ENCODE results near the gene NUTM2D.
"Not testable (repeated sequence)": the region's sequence is repeated elsewhere in the genome, so short reads cannot be mapped to it uniquely, and the experiment has no call there.

NUTM2D gene

DNA sequence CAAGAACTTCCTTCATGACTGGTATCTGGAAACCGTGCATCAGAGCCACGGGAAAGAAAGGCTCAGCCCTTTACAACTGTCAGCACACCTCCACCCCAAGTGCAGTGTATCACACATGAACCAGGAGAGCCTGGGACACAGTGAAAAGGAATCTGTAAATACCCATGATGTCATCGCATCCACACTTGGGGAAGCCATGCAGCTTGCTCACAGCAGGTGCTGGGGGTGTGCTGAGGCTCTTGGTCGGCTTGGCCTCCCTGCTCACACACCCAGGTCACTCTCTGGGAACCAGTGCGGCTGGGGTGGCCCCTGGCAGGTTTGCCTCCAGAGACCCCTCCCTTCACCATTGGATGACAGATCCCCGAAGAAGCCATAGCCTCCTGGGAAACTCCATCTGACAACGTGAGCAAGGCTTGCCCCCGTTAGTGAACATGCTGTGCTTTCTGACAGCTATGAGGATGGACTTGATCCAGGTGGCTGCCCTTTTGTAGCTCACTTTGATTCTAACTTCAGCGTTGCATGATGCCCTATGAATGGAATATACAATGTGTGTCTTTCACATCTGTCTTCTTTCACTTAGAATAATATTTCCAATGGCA, 12.1 kb downstream of the NUTM2D start:
- DNase-seq (ENCODE audit: low read depth) = not testable (repeated sequence)

DNA sequence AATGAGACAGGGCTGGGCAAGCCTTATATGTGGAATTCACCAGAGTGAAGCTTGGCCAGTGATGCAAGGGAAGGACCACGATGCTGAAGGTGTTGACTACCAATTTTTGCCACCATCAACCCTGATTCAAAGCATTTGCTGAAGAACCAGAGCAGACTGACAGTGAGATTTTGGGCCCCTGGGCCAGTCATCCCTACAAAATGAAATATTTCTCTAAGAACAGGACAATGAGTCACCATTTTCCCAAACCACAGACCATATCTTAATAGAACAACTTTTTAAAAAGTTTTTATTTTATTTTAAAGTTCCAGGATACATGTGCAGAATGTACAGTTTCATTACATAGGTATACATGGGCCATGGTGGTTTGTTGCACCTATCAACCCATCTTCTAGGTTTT, 16.5 kb downstream of the NUTM2D start:
- not testable (repeated sequence) for DNase-seq (ENCODE audit: low read depth)

DNA sequence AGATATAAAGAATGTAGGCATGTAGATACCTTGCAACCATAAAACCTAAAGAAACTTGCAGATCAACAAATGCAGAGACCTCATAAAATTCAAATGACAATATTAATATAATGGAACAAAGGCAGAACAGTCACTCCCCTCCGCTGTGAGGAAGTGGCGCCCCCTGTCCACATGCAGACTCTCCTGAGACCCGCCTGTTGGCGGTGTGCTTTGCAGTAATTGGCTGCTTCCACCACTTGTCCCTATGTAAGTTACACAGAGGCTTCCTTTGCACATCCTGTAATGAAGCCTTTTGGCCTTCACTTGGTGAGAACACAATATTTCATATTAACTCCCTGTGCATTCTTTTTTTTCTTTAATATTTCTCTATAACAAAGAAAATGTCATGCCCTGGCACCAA, 21.6 kb downstream of the NUTM2D start:
- not testable (repeated sequence) for DNase-seq (ENCODE audit: low read depth)

DNA sequence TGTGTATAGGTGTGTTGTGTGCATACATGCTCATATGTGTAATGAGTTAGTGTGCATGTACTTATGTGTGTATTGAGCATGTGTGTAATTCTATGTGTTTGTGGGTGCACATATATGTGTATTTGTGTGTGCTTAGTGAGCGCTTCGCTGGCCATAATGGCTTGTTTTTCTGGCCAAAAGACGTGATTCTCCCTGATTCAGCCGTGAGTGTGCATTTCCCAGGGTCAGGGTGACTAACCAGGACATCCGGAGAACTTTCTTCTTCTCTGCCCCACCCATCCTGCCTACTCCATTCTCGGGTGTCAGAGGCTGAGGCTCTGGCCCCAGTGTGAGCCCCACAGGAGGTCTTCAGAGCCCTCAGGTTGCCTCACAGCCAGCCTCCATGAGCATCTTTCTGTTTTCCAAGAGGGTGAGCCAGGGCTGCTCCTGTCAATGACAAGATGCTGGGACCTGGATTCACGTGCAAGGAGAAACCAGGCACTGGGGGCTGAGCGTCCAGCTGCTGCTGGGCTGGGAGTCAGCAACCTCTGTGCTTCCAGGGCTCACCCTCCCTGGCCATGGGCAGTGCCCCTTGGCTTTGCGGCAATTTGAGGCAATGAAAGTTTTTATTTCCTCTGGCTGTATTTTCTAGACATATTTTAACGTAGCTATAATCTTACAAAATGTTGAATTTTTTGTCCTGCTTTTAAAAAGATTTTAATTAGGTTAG, 25.8 kb downstream of the NUTM2D start:
- DNase-seq (ENCODE audit: low read depth) = not testable (repeated sequence)

DNA sequence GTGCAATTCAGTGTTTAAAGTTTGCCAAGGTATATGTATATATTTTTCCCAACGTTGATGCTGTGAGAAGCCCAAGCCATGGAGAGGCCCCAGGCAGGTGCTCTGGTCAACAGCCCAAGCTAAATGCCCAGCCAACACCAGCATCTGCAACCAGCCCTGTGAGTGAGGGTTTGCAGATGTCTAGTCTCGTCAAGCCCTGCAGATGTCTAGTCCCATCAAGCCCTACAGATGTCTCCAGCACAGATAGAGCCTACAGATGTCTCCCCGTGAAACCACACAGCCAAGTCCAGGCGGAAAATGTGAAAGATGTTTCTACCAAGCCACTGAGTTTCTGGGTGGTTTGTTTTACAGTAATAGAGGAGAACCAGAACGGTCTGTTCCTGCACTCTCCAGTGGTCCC, 26.7 kb downstream of the NUTM2D start:
- not testable (repeated sequence) for DNase-seq (ENCODE audit: low read depth)

DNA sequence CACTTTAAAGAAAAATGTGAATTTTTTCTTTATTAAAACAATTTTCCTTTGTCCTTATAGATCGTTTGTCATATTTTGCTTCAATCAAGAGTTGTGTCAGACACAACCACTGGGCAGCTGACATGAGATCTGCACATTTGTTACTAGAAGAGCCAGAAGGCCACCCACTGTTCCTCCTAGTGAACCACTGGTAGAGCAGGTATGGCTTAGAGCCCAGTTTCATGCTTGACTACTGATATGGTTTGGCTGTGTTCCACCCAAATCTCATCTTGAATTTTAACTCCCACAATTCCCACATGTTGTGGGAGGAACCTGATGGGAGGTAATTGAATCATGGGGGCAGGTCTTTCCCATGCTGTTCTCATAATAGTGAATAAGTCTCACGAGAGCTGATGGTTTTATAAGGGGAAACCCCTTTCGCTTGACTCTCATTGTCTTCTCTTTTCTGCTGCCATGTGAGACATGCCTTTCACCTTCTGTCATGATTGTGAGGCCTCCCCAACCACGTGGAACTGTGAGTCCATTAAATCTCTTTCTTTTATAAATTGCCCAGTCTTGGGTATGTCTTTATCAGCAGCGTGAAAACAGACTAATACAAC, 28.3 kb downstream of the NUTM2D start:
- DNase-seq (ENCODE audit: low read depth) = not testable (repeated sequence)

DNA sequence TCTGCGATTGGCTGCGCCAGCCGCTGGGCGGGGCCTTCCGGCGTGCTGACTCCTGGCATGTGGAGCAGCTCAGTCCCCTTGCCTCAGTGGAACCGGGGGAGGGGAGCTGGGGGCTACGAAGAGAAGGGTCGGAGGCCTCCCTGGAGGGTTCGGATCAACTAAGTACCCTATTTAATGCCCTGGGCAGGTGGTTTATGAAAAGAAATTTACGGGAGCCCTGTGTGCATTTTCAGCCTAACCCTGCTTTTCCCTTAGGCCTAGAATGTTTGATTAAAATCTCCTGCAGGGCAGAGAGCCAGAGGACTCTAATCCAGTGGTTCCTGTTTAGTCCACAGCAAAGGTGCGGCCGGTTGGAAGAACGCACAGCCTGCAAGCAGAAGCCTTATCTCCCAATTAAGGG, 33.8 kb downstream of the NUTM2D start:
- not testable (repeated sequence) for DNase-seq (ENCODE audit: low read depth)

DNA sequence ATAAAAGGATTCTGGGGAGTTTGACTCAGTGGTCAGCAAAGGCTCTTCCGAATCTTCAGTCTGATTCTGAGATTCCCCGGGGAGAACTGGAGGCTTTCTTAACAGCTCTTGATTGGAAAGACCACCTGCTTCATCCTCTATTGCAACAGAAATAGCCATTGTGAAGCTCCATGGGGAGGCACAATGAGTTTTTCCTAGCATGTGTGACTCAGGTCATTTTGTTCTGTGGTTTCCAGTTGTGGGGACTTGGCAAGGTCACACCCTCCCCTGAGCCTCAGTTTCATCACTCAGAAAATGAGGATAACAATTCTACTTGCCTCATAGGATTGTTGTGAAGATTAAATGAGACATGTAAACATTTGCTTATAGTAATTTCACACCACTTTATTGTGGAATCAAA, 38.7 kb downstream of the NUTM2D start:
- DNase-seq (ENCODE audit: low read depth) = not testable (repeated sequence)

DNA sequence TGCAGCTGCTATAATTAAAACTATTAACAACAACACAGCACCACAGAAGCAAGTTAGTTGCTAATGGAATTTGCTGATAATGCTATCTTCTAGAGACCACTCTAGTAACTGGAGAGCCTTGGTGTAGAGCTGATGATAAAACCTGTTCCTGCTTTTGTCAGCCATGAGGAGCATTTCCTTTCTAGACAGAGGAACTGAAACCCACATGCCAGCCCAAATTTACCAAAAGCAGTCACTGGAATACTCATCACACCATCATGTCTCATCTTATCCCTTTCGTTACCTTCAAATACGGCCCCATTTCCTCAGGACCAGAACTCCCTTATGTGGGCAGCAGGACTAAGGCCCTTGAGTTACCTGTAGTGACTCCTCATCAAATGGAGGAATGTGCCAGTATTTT, 40.9 kb downstream of the NUTM2D start:
- DNase-seq (ENCODE audit: low read depth) = not testable (repeated sequence)

DNA sequence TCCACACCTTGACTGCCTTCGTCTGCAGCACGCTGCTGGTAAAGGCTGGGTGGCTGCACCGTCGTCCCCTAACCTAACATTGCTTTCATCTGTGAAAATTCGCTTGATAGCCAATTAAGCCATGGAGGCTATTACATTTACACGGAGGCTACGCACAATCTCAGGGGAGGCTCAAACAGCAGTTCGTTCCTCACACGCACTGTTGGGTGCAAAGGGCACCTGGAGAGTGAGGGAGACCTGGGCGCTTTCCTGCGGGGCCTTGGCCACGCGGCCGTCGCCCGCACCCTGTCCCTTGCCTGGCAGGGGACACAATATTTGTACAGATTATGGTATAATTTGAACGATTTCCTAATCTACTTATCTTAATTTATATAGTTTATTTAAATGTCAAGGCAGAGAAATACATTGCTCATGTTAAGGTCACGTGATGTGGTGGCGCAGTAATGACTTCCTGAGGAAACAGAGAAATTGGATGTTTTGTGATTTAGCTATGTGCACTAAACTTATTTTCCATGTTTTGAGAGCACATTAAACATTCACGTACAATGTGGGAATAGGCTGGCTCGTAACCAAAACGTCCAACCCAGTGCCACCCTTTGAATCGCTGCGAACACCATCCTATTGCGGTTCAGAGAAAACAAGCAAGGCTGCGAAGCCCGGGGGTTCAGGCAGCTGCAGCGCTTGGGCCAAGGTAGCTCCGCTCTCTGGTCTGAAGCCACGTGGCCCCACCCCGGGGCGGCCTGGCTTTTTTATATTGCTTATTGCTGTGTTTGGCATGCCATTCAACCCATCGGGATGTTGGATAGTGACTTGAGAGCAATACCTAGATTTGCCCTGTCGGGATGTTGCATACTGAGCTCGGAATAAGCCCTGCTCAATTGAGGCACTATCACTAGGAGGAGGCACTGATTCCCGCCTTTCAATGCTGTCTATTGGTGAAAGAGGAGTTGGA, 50.2 kb downstream of the NUTM2D start:
- not testable (repeated sequence) for DNase-seq (ENCODE audit: low read depth)

DNA sequence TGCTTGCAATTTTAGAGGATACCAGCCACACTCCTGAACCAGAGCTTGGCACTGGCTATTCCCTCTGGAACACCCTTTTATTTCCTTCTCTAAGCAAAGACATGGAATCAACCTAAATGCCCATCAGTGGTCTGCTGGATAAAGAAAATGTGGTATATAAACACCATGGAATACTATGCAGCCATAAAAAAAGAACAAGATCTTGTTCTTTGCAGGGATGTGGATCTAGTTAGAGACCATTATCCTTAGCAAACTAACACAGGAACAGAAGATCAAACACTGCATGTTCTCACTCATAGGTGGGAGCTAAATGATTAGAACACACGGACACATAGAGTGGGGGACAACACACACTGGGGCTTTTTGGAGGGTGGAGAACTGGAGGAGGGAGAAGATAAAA, 56.4 kb downstream of the NUTM2D start:
- not testable (repeated sequence) for DNase-seq (ENCODE audit: low read depth)

All from activated T-cell treated with anti-CD3 and anti-CD28 coated beads for 24 hours (primary cell).